HG02840 (cell line): ENCODE results near the gene CASZ1.

Experiments used
- ATAC-seq: cut with Tn5 transposase; IDR thresholded peaks from one replicate; pipeline ENCODE4 v1.9.1; 2021; ENCODE audit warnings: mild to moderate bottlenecking, moderate library complexity, moderate number of reproducible peaks; ENCODE audit not compliant: unreplicated experiment, low FRiP score

CASZ1 gene

DNA sequence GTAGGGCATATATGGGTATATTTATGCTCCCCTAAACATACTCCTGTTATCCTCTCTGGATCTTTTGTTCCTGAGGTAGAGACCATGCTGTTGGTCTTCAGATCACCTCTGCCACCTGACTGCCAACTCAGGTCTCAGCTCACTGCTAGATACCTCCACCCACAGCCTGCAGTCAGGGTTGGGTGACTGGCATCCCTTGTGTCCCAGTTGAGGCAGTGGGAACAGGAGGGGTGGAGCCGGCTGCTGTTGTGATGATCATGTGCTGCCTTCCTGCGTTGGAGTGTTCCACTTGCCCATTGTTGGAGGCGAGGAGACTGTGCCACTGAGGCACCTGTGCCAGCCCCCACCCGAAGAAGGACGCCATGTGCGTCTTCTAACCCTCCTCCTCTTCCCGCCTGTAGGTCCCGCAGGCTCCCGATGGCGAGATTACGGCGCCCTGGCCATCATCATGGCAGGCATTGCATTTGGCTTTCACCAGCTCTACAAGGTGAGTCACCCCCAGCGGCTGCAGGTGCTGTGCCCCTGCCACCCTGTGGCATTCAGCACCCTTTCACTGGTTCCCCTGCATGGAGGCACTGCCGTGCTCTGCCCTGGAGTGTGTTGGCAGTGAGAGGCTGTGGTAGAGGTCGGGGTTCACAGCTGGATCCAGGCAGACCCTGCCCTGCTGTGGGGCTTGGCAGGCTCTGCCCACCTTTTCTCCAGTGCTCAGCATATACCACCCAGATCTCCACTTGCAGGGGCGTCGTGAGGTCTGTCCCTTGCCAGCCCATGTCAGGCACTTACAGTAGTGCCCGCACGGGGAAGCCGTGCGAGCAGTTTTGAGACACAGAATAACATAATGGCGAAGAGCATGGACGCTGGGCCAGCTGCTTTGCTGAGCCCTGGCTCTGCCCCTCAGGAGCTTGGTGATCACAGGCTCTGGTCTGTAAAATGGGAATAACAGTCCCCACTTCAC is 178.2 kb downstream of the CASZ1 start:
- no peak for ATAC-seq

DNA sequence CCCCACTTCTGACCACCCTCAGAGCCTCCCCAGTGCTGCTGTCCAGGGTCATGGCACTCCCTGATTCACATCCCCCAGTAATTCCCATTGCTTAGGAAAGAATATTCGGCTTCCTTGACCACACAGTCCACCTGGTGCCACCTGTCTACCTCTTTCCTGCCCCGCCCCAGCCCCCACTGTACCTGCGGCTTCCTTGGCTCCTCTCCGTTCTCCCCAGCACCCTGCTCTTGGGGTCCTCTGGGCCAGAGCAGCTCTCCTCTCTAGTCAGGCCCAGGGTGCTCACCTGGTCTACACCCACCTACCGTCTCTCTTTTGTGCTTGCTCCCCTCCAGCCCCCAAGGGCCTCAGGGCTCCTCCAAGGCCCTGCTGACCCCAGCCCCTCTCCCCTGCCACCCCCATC is 179.1 kb downstream of the CASZ1 start:
- no peak for ATAC-seq

DNA sequence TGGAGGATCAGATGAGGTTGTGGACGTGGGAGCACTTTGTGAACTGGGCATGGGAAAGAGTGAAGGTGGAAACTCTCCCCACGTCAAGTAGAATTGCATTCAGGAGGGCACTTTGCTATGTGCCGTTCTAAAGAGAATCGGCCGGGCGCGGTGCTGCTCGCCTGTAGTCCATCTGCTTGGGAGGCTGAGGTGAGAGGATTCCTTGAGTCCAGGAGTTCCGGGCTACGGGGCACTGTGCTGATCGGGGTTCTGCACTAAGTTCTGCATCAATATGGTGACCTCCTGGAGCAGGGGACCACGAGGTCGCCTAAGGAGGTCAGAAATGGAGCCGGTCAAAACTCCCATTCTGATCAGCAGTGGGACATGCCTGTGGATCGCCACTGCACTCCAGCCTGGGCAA is 179.8 kb downstream of the CASZ1 start:
- no peak for ATAC-seq

DNA sequence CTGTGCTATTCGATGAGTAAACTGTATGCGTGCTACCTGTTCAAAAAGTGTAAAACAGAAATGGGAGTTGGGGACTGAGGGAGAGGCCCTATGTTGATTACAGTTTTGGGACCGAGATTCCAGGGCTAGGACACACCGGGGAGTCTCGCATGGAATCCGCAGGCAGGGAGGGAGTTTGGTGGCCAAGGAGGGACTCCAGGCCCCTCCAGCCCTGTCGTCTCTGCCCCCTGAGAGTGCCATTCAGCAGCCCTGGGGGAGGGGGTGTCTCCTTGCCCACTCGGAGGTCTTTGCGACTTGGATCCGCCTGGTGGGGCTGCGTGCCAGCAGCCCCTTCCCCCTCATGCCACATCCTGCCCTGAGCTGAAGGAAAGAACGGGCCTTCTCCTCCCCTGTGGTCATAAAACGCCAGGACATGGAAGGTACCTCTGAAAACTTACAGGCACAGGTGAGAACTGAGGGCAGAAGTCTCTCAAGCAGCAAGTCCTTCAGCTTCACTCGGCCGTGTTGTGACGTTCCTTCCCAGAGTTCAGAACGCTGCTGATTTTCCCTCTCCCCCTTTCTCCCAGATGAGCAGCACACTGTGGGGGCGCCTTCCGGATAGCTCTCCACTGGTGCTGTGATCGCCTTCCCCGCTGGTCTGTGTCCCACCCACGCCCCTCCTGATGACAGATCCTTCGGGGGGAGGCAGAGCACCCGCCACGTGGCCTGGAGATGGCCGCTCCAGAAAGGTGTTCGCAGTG is 180.3 kb downstream of the CASZ1 start:
- ATAC-seq: no peak

DNA sequence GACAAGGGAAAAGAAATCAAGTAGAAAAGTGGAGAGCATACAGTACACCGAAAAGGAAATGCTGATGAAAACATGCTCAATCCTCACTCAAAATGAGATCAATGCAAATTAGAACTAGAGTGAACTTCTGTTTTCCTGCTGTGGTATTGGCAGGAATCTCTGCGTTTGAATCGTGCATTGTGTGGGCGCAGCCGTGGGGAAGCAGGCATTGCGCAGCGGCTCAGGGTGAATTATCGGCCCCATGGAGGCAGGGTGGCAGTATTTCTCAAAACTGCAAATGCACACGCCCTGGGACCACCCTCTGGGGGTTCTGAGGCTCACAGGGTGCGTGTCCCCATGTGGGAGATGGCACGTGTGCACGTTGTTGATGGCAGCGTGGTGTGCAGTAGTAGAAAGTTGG is 181.1 kb downstream of the CASZ1 start:
- no peak for ATAC-seq

DNA sequence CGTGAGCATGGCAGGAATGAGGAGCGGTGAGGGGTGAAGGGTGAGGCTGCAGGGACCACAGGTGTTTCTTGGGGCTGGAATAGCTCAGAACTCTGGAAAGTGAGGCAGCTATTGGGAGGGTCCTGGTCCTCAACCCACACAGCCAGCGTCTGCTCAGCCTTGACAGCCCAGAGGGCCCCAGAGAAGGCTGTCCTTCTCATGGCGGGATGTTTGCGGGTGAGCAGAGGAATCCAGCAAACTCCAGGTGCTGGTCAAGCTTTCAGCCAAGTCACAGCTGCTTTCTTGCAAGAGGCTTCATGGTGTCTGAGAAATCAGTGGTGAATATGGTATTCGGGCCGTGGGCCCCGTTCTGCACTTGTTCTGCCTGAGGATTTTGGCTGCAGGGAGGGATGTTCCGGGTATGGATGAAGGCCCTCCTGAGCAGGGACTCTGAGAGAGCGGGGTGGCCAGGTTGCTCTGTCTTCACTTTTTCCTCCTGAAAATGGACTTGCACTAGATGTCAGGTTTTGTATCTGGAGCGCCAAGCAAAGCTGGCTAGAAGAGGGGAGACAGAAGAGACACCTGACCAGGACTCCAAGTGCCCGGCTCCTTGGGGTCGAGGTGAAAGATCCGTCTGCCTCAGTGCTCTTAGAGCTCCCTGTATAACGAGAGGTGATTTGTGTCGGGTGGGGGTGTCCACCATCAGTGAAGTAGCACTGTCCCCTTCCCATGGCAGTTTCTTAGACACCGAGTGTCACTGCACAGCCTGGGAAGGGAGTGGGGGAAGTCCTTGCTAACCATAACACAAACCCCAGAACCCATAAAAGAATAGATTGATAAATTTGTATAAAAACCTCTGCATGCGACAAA is 181.8 kb downstream of the CASZ1 start:
- ATAC-seq: no peak

DNA sequence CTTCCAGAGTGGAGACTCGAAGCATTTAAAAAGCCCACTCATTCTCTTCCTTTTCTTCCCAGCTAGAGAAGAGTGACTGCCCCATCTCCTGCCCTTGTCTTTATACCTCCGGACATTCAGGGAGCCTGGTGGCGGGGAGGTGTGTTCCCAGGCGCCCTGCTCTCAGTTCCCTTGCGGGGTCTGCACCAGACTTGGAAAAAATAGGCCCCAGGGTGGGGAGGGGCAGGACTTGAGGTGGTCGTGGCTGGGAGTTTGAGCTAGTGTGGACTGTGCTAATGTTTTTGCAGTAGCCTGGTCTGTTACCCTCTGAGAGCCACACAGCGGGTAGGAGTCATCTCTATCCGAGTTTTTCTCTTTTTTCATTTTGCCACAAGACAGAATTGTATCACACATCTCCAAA is 182.6 kb downstream of the CASZ1 start:
- ATAC-seq: no peak

DNA sequence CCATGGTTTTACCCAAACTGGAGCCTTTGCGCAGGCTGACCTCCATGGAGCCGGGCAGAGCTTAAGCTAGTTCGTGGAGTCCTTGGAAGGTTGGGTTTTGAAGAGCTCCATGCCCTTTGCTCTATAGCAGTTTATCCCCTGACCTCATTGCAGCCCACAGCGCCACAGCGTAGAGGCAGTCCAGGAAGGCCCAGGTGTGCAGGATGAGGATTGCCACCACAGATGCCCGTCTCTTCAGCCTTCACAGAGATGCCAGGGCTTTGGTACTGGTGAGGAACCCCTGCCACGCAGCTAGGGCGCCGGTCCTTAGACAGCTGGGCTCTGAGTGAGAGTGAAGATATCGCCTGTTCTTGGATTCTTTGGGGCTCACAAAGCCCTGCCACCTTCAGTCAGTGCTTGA is 183.1 kb downstream of the CASZ1 start:
- no peak for ATAC-seq

DNA sequence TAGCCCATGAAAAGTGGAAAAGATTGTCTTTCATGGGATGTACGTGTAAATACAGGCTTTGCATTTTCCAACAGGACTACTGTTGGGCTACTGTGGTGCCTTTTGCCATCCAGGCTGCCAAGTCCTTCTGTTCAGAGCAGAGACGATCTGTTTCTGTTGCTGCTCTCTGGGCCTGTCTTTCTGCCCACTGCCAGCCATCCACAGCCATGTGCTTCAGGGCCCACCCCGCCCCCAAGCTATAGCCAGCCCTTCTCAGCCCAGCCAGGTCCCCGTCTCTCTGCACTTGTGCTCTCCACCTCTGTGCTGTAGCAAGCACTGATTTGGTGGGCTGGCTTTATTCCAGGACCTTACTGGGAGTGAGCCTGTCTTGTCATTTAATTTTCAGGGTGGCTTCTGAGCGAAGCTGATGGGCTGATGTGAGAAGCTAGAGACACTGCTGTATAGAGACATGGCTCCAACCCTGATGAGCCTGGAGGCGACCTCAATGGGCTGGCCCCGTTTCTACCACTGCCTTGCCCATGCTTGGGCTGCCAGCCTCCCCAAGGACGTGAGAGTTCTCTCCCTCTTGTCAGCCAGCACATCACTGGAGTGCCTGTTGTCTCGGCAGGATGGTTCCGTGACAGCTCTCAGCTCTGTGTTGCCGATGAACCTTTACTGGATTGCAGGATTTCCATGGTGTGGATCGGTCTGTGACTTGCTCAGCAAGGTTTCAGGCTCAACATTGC is 183.8 kb downstream of the CASZ1 start:
- ATAC-seq: no peak

DNA sequence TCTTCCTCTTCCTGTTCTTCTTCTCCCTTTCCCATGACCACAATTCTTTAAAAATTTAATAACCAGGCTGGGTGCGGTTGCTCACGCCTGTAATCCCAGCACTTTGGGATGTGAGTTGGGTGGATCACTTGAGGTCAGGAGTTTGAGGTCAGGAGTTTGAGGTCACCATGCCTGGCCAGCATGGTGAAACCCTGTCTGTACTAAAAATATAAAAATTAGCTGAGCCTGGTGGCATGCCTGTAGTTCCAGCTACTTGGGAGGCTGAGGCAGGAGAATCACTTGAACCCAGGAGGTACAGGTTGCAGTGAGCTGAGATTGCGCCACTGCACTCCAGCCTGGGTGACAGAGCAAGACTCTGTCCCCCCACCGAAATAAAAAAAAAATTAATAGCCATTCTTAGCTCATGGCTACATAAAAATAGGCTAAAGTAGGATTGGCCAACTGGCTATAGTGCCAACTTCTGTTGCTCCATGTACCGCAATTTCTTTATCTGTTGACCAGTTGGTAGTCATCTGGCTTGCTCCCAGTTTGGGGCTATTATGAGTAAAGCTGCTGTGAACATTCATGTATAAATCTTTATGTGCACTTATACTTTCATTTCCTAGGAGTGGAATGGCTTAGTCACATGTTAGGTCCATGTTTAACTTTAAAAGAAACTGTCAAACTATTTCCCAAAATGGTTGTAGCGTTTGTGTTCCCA is 185.4 kb downstream of the CASZ1 start:
- ATAC-seq: no peak

DNA sequence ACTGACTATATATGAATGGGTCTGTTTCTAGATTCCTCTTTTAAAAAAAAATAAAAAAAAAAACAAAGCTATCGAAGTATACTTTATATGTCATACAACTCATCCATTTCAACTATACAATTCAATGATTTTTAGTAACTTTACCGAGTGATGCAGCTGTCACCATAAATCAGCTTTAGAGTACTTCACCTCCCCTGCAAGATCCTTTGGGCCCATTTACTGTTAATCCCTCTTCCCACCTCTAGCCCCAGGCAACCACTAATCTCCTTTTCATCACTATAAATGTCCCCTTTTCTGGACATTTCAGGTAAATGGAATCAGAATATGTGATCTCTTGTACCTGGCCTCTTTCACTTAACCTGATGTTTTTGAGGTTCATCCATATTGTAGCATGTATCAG is 187.8 kb downstream of the CASZ1 start:
- ATAC-seq: no peak

DNA sequence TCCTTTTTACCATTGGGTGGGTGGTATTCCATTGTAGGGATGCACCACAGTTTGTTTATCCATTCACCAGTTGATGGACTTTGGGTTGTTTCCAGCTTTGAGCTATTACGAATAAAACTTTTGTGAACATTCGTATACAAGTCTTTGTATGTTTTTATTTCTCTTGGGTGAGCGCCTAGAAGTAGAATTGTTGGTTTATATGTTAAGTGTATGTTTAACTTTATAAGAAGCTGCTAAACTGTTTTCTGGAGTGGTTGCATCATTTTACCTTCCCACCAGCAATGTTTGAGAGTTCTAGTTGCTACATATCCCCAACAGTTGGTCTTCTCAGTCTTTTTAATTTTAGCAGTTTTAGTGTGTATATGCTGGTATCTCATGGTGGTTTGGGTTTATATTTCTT is 189.2 kb downstream of the CASZ1 start:
- no peak for ATAC-seq

DNA sequence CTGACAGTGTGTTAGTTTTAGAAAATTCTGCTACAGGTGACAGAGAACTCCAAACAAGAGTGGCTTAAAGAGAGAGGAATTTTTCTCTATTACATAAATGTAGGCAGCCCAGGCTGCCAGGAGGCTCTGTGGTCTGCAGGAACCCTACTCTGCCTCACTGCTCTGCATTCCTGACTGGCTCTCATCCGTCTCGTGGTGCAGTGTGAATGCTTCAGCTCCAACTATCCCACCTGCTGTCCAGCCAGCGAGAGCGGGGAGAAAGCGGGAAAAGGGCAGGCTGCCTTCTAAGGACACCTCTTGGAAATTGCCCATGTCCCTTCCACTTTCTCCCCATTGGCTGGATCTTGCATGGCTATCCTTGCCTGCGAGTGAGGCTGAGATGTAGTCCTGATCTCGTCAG is 190.4 kb downstream of the CASZ1 start:
- ATAC-seq: no peak

DNA sequence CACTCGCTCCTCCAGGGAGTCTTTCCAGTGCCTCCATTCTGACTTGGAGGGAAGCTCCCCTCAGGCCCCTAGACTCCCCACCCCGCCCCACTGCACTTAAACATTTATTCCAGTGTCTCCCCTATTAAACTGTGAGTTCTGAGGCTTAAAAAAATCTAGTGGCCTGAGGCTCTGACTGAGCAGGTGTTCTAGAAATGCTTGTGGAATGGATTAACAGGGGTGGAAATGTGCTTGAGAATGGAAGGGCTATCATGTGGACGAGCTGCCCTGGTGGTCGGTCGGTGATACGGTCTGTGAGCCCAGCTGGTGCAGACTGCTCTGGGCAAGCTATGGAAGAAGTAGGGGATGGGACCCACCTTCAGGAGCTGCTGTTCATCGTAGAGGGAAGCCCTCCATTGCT is 191.5 kb downstream of the CASZ1 start:
- ATAC-seq: no peak

DNA sequence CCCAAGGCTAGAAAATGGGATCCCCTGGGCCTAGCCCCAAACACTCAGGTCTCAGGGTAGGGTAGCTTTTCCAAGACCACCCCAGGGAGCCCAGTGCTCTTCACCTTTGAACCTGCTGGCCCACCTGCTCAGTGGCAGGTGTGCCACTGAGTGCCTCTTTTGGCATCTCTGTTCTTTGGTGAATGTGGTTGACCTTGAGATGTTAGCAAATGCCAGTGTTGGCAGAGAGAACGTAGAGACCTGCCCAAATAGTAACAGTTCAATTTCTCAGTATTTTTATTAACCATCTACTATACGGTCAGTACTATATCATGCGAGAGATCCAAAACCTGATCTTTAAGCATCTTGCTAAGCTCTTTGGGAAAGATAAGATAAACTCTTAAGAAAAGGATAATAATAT is 193.5 kb downstream of the CASZ1 start:
- no peak for ATAC-seq

DNA sequence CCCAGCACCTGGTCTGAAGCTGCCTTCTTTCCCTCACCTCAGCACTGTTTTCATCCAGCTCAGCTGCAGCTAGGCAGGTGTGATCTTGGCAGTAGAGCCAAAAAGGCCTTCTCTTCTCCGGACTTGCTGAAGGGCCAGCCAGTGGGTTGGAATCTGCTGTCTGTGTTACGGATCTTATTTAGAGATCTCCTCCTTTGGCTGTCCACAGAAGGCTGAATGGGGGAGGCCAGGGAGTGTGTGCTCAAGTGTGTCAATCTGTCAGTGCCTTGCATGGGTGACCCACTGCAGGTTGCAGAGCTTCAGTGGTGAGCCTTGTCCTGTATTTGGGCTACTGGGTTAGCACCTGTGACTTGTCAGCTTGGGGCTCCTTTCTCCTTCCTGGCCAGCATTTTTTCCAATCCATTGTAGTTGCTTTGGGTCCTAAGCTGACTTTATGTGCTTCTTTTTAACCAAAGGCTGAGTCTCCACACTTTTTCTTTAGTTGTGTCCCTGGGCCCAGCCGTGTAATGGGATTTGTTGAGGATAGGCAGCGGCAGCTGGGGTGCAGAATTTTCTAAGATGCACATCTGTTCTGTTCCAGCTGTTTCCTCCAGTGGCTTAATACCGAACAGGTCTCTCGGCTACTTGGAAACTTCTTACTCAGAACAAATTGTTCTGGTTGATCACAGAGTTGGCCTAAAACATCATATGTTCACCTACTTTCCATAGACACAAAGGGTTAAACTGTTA is 194.9 kb downstream of the CASZ1 start:
- no peak for ATAC-seq

DNA sequence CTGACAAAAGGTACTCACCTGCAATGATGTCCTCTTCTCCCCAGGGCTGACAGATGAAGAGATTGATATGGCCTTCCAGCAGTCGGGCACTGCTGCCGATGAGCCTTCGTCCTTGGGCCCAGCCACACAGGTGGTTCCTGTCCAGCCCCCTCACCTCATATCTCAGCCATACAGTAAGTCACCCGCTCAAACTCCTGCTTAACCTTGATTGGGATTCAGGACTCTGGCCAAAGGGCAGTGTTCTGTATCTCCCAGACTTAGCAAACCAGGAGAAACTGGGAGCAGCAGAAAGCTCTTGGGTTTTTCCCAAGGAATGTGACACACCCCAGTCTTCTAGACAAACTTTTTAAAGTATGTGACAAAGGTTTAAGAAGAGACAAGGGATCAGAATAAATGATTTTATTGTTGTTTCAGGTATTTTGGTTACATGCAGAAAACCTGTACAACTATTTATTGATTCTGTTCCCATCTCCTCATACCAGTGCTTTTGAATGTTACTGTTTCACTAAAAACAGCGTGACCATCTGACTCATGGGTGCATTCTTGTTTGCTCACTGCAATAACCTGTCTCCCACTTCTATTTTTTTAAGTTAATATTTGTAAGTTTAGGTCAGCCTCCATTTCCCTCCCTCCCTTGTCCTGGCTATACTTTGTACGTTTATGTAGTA is 197.1 kb downstream of the CASZ1 start:
- ATAC-seq: no peak

DNA sequence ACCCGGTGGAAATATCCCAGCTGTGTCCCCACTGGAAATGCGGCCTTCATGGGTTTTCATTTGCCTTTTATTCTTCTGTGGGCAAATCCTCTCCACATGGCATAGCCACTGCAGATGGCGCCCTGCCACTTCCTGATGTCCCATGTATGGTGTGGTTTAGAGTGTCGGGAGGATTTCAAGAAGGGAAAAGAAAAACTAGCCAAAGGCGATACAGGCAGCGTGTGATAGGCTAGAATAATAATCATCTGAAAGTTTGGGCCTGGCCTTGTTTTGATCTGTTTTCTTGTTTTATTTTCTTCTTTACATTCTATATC is 198.1 kb downstream of the CASZ1 start:
- no peak for ATAC-seq
